ENCODE results near the gene HRH2. TPM values are rescaled to one million over a fixed set of nuclear protein-coding genes. Genes with fewer than 3 reads are reported as not detected.

The HRH2 gene
- total RNA-seq, 1 experiment from 2014 or later = 3.3 TPM

DNA sequence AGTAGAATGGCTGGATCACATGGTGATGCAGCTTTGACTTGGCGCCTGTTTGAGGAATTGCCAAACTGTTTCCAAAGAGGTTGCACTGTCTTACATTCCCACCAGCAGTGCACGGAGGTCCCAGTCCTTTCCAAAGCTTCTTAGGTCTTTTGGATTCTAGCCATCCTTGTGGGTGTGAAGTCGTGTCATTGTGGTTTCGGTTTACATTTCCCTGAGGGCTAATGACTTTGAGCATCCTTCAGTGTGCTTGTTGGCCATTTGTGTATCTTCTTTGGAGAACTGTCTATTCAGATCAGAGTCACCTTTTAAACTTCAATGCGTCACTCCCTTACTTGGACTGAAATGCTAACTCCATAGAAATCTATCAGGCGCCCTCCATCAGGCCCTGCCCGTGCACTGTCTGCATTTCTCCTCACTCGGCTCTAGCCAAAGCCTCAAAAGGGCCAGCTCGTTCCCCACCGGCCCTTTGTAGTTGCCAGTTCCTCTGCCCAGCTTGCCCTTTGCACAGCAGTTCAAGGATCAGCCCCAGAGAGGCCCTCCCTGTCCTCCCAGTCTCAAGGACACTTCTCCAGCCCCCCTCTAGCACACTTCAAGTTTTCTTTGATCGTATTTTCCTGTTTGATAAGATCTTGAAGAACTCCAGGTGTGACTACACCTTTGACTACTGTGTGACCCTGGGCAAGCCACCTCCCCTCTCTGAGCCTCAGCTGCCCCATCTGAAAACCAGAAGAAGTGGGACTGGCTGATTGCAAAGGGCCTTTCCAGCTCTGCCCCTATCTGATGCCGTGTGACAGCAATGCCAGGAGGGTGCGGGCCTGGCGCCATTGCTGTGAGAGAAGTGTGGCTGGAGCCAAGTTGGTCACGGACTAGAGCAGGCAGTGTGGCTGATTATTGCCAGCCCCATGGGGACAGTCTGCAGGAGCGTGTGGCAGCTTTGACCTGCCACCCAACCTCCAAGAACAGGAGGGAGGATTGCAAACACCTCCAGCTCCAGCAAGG lies 5.6 kb downstream of the HRH2 start:
- Histone ChIP-seq H3K27ac (ENCODE audit: insufficient read length, low read depth, low read length) (no peak overlapping the region), H2BK20ac (ENCODE audit: low read depth, low read length, poor library complexity, severe bottlenecking) (no peak overlapping the region), H3K23ac (ENCODE audit: insufficient read length, low read depth, low read length) (no peak overlapping the region), H3K4me1 (ENCODE audit: insufficient read depth, low read length) (no peaks in the 10 kb centered on the region), H3K79me1 (ENCODE audit: insufficient read depth, low read depth, low read length, poor library complexity, severe bottlenecking) (no peaks in the 10 kb centered on the region), H3K23me2 (ENCODE audit: insufficient read length, low read depth, low read length, poor library complexity, severe bottlenecking) (peaks cover 1% of the 10 kb centered on the region), H4K8ac (replicated peaks; ENCODE audit: insufficient read length, low read depth, low read length) (no peak overlapping the region), H3K56ac (ENCODE audit: insufficient read length, low read depth, low read length) (no peak overlapping the region), H2BK12ac (ENCODE audit: insufficient read length, low read depth, low read length) (no peak overlapping the region), H3K14ac (ENCODE audit: insufficient read depth, low read length) (no peak overlapping the region), H3K27me3 (ENCODE audit: insufficient read depth, low read length) (no peaks in the 10 kb centered on the region), H3K79me2 (ENCODE audit: insufficient read depth, low read length) (no peaks in the 10 kb centered on the region), H4K5ac (ENCODE audit: insufficient read length, low read depth, low read length) (no peak overlapping the region), H4K20me1 (ENCODE audit: control insufficient read depth, insufficient read depth, insufficient read length) (no peaks in the 10 kb centered on the region), H2AFZ (ENCODE audit: low read length) (no peak overlapping the region), H3K18ac (ENCODE audit: insufficient read length, low read depth, low read length) (no peak overlapping the region), H2BK120ac (ENCODE audit: low read depth, low read length, poor library complexity, severe bottlenecking) (no peak overlapping the region), H2BK5ac (ENCODE audit: insufficient read length, low read length) (no peak overlapping the region), H3K9ac (ENCODE audit: extremely low read depth, insufficient read length, low read length) (no peak overlapping the region), H3T11ph (ENCODE audit: low read length) (no peak overlapping the region), H3K4ac (ENCODE audit: low read depth, low read length) (no peak overlapping the region), H3K9me3 (ENCODE audit: control insufficient read depth, low read depth, low read length) (no peaks in the 10 kb centered on the region), H2BK15ac (ENCODE audit: low read depth, low read length) (no peak overlapping the region), H2AK5ac (ENCODE audit: insufficient read length, low read length) (no peak overlapping the region), H4K91ac (ENCODE audit: insufficient read length, low read depth, low read length) (no peak overlapping the region), H3K4me2 (ENCODE audit: insufficient read depth, insufficient read length, low read length) (no peak overlapping the region)
- WGBS (ENCODE audit: extremely low coverage, insufficient read length, low lambda C conversion rate) = no CpG with 5 or more reads among the region's 16 CpGs
- no peak for DNase-seq
- Mint-ChIP-seq H3K4me3 (no peak overlapping the region), H3K9me3 (no peaks in the 10 kb centered on the region), H3K27me3 (ENCODE audit: low read depth) (peaks cover 9% of the 10 kb centered on the region), H3K27ac (0 out of 7 replicates have a peak overlapping the region, but pooled peaks of 1 of the 3 experiments have one; percentile 29), H3K36me3 (ENCODE audit: insufficient read depth in 1 of 3, low read depth in 3 of 3) (no peaks in the 10 kb centered on the region; a peak in 4 of 7 replicates), H3K4me1 (peaks cover 8 to 12% of the 10 kb centered on the region in 2 experiments)
- TF ChIP-seq, protein P1, sequence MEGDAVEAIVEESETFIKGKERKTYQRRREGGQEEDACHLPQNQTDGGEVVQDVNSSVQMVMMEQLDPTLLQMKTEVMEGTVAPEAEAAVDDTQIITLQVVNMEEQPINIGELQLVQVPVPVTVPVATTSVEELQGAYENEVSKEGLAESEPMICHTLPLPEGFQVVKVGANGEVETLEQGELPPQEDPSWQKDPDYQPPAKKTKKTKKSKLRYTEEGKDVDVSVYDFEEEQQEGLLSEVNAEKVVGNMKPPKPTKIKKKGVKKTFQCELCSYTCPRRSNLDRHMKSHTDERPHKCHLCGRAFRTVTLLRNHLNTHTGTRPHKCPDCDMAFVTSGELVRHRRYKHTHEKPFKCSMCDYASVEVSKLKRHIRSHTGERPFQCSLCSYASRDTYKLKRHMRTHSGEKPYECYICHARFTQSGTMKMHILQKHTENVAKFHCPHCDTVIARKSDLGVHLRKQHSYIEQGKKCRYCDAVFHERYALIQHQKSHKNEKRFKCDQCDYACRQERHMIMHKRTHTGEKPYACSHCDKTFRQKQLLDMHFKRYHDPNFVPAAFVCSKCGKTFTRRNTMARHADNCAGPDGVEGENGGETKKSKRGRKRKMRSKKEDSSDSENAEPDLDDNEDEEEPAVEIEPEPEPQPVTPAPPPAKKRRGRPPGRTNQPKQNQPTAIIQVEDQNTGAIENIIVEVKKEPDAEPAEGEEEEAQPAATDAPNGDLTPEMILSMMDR (conservative IDR thresholded peaks at IDR 0.05) = no peak
